Keratinocyte (primary cell): ENCODE data around the gene MYO1D. TPM values are rescaled to one million over a fixed set of nuclear protein-coding genes. Genes with fewer than 3 reads are reported as not detected.

Source experiments
- DNase-seq: peaks from one replicate; pipeline ENCODE4 v3.0.0-alpha.2; 2011; ENCODE audit warnings: low read depth, missing footprints, low spot score
- FAIRE-seq: peaks from 2 replicates; lab custom pipeline; 2011; peaks lifted over from hg19 to GRCh38; lab: Jason Lieb, UNC
- H2AFZ ChIP-seq: 2 replicates; pipeline ENCODE4 v1.6.0; 2012; ENCODE audit warnings: low read length, control low read depth, inconsistent platforms; ENCODE audit not compliant: control insufficient read depth
- H3K27ac ChIP-seq: 2 replicates; pipeline ENCODE4 v1.5.1; 2011; ENCODE audit warnings: low read length; ENCODE audit not compliant: control insufficient read depth, insufficient read depth
- H3K27me3 ChIP-seq: 3 replicates; pipeline ENCODE4 v1.6.0; 2011; ENCODE audit warnings: low read length; ENCODE audit not compliant: control insufficient read depth, insufficient read depth; ENCODE audit errors: extremely low read depth
- H3K36me3 ChIP-seq, 2 experiments: 2 replicates in 1 of 2; 3 replicates in 1 of 2; pipeline ENCODE4 v1.5.1; 2011; ENCODE audit warnings: low read length in 2 of 2, mild to moderate bottlenecking in 1 of 2; ENCODE audit not compliant: control insufficient read depth in 2 of 2, insufficient read depth in 2 of 2; ENCODE audit errors: extremely low read depth in 1 of 2
- H3K4me1 ChIP-seq: 3 replicates; pipeline ENCODE4 v1.5.1; 2011; ENCODE audit warnings: low read length; ENCODE audit not compliant: control insufficient read depth, insufficient read depth; ENCODE audit errors: extremely low read depth
- H3K4me2 ChIP-seq: 3 replicates; pipeline ENCODE4 v1.6.0; 2011; ENCODE audit warnings: low read depth, low read length; ENCODE audit not compliant: control insufficient read depth, insufficient read depth; ENCODE audit errors: extremely low read depth
- H3K4me3 ChIP-seq, 3 experiments: fragments of 200-600 bp in 1 of 3; sonication (generic) in 1 of 3; 2 replicates in 2 of 3; 3 replicates in 1 of 3; pipeline ENCODE4 v1.5.1; 2011 to 2016; ENCODE audit warnings: low read length in 3 of 3, mild to moderate bottlenecking in 3 of 3, control low read depth in 2 of 3, inconsistent platforms in 1 of 3, low read depth in 1 of 3, mixed read lengths in 1 of 3, mixed run types in 1 of 3, moderate library complexity in 1 of 3; ENCODE audit not compliant: control insufficient read depth in 2 of 3, insufficient read depth in 2 of 3; ENCODE audit errors: extremely low read depth in 1 of 3
- H3K79me2 ChIP-seq: 2 replicates; pipeline ENCODE4 v1.6.0; 2012; ENCODE audit warnings: low read length; ENCODE audit not compliant: control insufficient read depth, insufficient read depth
- H3K9ac ChIP-seq: 3 replicates; pipeline ENCODE4 v1.6.0; 2011; ENCODE audit warnings: low read length; ENCODE audit not compliant: control insufficient read depth, insufficient read depth; ENCODE audit errors: extremely low read depth
- H3K9me1 ChIP-seq: 3 replicates; pipeline ENCODE4 v1.6.0; 2011; ENCODE audit warnings: low read length; ENCODE audit not compliant: control insufficient read depth, insufficient read depth; ENCODE audit errors: extremely low read depth
- H3K9me3 ChIP-seq: 2 replicates; pipeline ENCODE4 v1.5.1; 2012; ENCODE audit warnings: low read depth, low read length; ENCODE audit not compliant: control insufficient read depth
- H4K20me1 ChIP-seq: 3 replicates; pipeline ENCODE4 v1.6.0; 2011; ENCODE audit warnings: low read length; ENCODE audit not compliant: control insufficient read depth, insufficient read depth; ENCODE audit errors: extremely low read depth
- CTCF ChIP-seq, 3 experiments: IDR thresholded peaks in 1 of 3; conservative IDR thresholded peaks in 1 of 3; optimal IDR thresholded peaks in 1 of 3; 2 replicates in 2 of 3; 3 replicates in 1 of 3; pipeline versions ENCODE3 to v1.5.1; 2011; ENCODE audit warnings: low read length in 3 of 3, mild to moderate bottlenecking in 3 of 3, moderate library complexity in 2 of 3, control low read depth in 1 of 3, inconsistent platforms in 1 of 3; ENCODE audit not compliant: insufficient read depth in 2 of 3; ENCODE audit errors: extremely low read depth in 1 of 3
- EZH2 ChIP-seq: IDR thresholded peaks from one replicate; pipeline ENCODE4 v1.6.1; 2012; ENCODE audit warnings: inconsistent platforms, mild to moderate bottlenecking, low read length, moderate library complexity
- dilution Hi-C: fragments of 300-500 bp; cut with MboI; formaldehyde crosslinking; loops from one replicate; pipeline ENCODE4 v1.7.0; 2020; ENCODE audit warnings: low sequenced_read_pairs; ENCODE audit not compliant: extremely low pct_ligation_motif_present
- polyA plus RNA-seq, 5 experiments: library from polyadenylated mRNA; depleted of rRNA in 3 of 5; stranded (reverse) in 3 of 5; stranded (forward) in 1 of 5; unstranded in 1 of 5; fragments of >200 nt; gene quantifications; 1 replicate in 1 of 5; 2 replicates in 3 of 5; 3 replicates in 1 of 5; pipeline versions ENCODE4 v1.2.1 to v1.2.3, GENCODE V29; 2011 to 2012; ENCODE audit warnings: missing spikeins in 2 of 5, low read depth in 1 of 5, low replicate concordance in 1 of 5

MYO1D gene
- polyA plus RNA-seq, 1 donor (not counting 4 experiments of a cell fraction or from before 2014, with no cell fraction given): 33.7 TPM

GRCh38 chr17:32723310-32723955 lies 153.5 kb downstream of the MYO1D start:
- dilution Hi-C loops: no loop called here
- FAIRE-seq (no peak), DNase-seq (no peak)

GRCh38 chr17:32722733-32723132 lies 154.2 kb downstream of the MYO1D start:
- no peaks in the 10 kb centered on the region for H3K4me1 ChIP-seq
- no peak for FAIRE-seq
- no peak overlapping the region for H3K4me2 ChIP-seq
- no peak overlapping the region for H2AFZ ChIP-seq
- H3K79me2 ChIP-seq: no peaks in the 10 kb centered on the region
- H3K9me1 ChIP-seq: no peaks in the 10 kb centered on the region
- no peak overlapping the region for H3K4me3 ChIP-seq
- no peaks in the 10 kb centered on the region for H4K20me1 ChIP-seq
- no peaks in the 10 kb centered on the region for H3K27me3 ChIP-seq
- no peak overlapping the region for H3K27ac ChIP-seq
- no peak for TF ChIP-seq EZH2
- TF ChIP-seq CTCF (optimal IDR thresholded peaks at IDR 0.05 in 1 of 3, IDR thresholded peaks at IDR 0.05 in 1 of 3, conservative IDR thresholded peaks at IDR 0.05 in 1 of 3; ENCODE audit: extremely low read depth in 1 of 3, insufficient read depth in 2 of 3, low read length in 3 of 3): no peak
- no peaks in the 10 kb centered on the region for H3K9me3 ChIP-seq
- no peak for DNase-seq
- H3K9ac ChIP-seq: no peak overlapping the region
- peaks cover 0 to 3% of the 10 kb centered on the region in 2 experiments for H3K36me3 ChIP-seq
- dilution Hi-C loops: no loop called here

More at GRCh38 chr17:32723310-32723955, 153.5 kb downstream of the MYO1D start:
- Histone ChIP-seq H3K79me2 (no peaks in the 10 kb centered on the region), H3K9ac (no peak overlapping the region), H2AFZ (no peak overlapping the region), H4K20me1 (no peaks in the 10 kb centered on the region), H3K9me3 (no peaks in the 10 kb centered on the region), H3K4me1 (no peaks in the 10 kb centered on the region), H3K9me1 (no peaks in the 10 kb centered on the region), H3K27ac (no peak overlapping the region), H3K4me3 (no peak overlapping the region), H3K27me3 (no peaks in the 10 kb centered on the region), H3K36me3 (peaks cover 0 to 3% of the 10 kb centered on the region in 2 experiments), H3K4me2 (no peak overlapping the region)
- TF ChIP-seq CTCF (optimal IDR thresholded peaks at IDR 0.05 in 1 of 3, IDR thresholded peaks at IDR 0.05 in 1 of 3, conservative IDR thresholded peaks at IDR 0.05 in 1 of 3; ENCODE audit: extremely low read depth in 1 of 3, insufficient read depth in 2 of 3, low read length in 3 of 3) (no peak), EZH2 (no peak)
